ENCODE measurements around the gene SGPP1. TPM values are rescaled to one million over a fixed set of nuclear protein-coding genes. Genes with fewer than 3 reads are reported as not detected.

The SGPP1 gene
- total RNA-seq, 2 experiments from 2014 or later = 21.0 to 35.4 TPM

DNA sequence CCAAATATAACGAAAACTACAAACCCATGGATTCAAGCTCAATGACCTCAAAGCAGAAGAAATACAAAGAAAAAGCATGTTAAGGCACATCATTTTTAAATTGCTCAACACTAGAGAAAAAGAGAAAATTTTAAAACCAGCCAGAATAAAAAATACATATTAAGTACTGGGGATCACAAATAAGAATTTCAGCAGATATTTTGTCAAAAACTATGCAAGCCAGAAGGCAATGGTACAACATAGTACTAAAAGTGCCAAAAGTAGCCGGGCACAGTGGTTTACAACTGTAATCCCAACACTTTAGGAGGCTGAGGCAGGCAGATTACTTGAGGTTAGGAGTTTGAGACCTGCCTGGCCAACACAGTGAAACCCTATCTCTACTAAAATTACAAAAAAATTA, 10.2 kb downstream of the SGPP1 start:
- peaks cover 95% of the 10 kb centered on the region for H3K79me2 ChIP-seq (ENCODE audit: insufficient read depth, low read depth, low read length)
- peak; percentile 67 for DNase-seq (ENCODE audit: low spot score)
- H3K4me2 ChIP-seq (ENCODE audit: low read length) = no peak overlapping the region
- H2AFZ ChIP-seq (ENCODE audit: low read length) = no peak overlapping the region
- TF ChIP-seq EZH2phosphoT487 (IDR thresholded peaks at IDR 0.05; ENCODE audit: borderline replicate concordance, low read depth, low read length) = no peak
- TF ChIP-seq, protein P1, sequence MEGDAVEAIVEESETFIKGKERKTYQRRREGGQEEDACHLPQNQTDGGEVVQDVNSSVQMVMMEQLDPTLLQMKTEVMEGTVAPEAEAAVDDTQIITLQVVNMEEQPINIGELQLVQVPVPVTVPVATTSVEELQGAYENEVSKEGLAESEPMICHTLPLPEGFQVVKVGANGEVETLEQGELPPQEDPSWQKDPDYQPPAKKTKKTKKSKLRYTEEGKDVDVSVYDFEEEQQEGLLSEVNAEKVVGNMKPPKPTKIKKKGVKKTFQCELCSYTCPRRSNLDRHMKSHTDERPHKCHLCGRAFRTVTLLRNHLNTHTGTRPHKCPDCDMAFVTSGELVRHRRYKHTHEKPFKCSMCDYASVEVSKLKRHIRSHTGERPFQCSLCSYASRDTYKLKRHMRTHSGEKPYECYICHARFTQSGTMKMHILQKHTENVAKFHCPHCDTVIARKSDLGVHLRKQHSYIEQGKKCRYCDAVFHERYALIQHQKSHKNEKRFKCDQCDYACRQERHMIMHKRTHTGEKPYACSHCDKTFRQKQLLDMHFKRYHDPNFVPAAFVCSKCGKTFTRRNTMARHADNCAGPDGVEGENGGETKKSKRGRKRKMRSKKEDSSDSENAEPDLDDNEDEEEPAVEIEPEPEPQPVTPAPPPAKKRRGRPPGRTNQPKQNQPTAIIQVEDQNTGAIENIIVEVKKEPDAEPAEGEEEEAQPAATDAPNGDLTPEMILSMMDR (conservative IDR thresholded peaks at IDR 0.05; ENCODE audit: low read length) = no peak
- no peak overlapping the region for H3K4me3 ChIP-seq (ENCODE audit: low read depth, low read length, poor library complexity, severe bottlenecking)
- BruUV-seq (replicated peaks) = no TSS peak
- peaks cover 30% of the 10 kb centered on the region for H3K9me3 ChIP-seq (ENCODE audit: low read length)
- intact Hi-C loops (cut with micrococcal nuclease; ENCODE audit: unreplicated experiment) = no loop called here
- CTCF ChIA-PET (ENCODE audit: unreplicated experiment) = no interaction called here
- no peak overlapping the region for H3K27ac ChIP-seq (ENCODE audit: low read depth, low read length, poor library complexity, severe bottlenecking)
- POLR2A ChIA-PET = interaction anchor here (1.0 to 1.5 kb wide), 2 partner anchors 8 to 75 kb away, joined by 3 to 5 read pairs; no protein-coding TSS in a partner anchor
- no peaks in the 10 kb centered on the region for H4K20me1 ChIP-seq (ENCODE audit: insufficient read depth, low read length)
- no peaks in the 10 kb centered on the region for H3K4me1 ChIP-seq (ENCODE audit: insufficient read depth, low read length, poor library complexity, severe bottlenecking)
- no peaks in the 10 kb centered on the region for H3K9me2 ChIP-seq (ENCODE audit: insufficient read depth, low read length)
- peaks cover 94% of the 10 kb centered on the region for H3K36me3 ChIP-seq (ENCODE audit: insufficient read depth, low read length)

DNA sequence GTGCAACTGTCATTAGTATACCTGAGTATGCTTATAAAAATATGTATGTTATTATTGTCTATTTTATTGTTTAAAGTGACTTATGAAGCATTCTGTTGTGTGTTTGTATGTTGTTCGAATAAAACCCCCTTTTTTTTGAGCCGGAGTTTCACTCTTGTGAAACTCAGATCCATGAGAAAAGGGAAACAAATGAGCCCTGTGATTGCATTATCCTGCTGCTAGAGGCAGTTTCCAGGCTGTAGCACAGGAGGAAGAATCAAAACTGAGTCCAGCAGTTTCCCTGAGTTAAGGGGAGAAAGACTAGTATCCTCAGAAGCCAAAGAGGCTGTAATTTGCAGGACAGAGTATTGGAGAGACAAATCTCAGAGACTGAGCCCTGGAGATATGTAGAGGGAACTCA, 12.5 kb downstream of the SGPP1 start:
- TF ChIP-seq, protein P1 (conservative IDR thresholded peaks at IDR 0.05; ENCODE audit: low read length) = no peak
- no peak for TF ChIP-seq EZH2phosphoT487 (IDR thresholded peaks at IDR 0.05; ENCODE audit: borderline replicate concordance, low read depth, low read length)
- intact Hi-C loops (cut with micrococcal nuclease; ENCODE audit: unreplicated experiment) = no loop called here
- CTCF ChIA-PET (ENCODE audit: unreplicated experiment) = no interaction called here
- Histone ChIP-seq H3K27ac (ENCODE audit: low read depth, low read length, poor library complexity, severe bottlenecking) (no peak overlapping the region), H3K9me3 (ENCODE audit: low read length) (peaks cover 32% of the 10 kb centered on the region), H3K4me3 (ENCODE audit: low read depth, low read length, poor library complexity, severe bottlenecking) (no peak overlapping the region), H3K4me1 (ENCODE audit: insufficient read depth, low read length, poor library complexity, severe bottlenecking) (peaks cover 4% of the 10 kb centered on the region), H3K79me2 (ENCODE audit: insufficient read depth, low read depth, low read length) (peaks cover 95% of the 10 kb centered on the region), H3K4me2 (ENCODE audit: low read length) (no peak overlapping the region), H3K36me3 (ENCODE audit: insufficient read depth, low read length) (peaks cover 84% of the 10 kb centered on the region), H3K9me2 (ENCODE audit: insufficient read depth, low read length) (no peaks in the 10 kb centered on the region), H4K20me1 (ENCODE audit: insufficient read depth, low read length) (no peaks in the 10 kb centered on the region), H2AFZ (ENCODE audit: low read length) (no peak overlapping the region)
- POLR2A ChIA-PET = interaction anchor here (0.6 to 0.8 kb wide), 2 partner anchors 10 to 146 kb away, joined by 4 to 5 read pairs; no protein-coding TSS in a partner anchor
- no TSS peak for BruUV-seq (replicated peaks)
- no peak for DNase-seq (ENCODE audit: low spot score)

- Histone ChIP-seq H3K27ac (ENCODE audit: low read depth, low read length, poor library complexity, severe bottlenecking) (no peak overlapping the region), H4K20me1 (ENCODE audit: insufficient read depth, low read length) (no peaks in the 10 kb centered on the region), H2AFZ (ENCODE audit: low read length) (no peak overlapping the region), H3K9me2 (ENCODE audit: insufficient read depth, low read length) (no peaks in the 10 kb centered on the region), H3K36me3 (ENCODE audit: insufficient read depth, low read length) (peaks cover 80% of the 10 kb centered on the region), H3K4me2 (ENCODE audit: low read length) (no peak overlapping the region), H3K9me3 (ENCODE audit: low read length) (peaks cover 27% of the 10 kb centered on the region), H3K79me2 (ENCODE audit: insufficient read depth, low read depth, low read length) (peaks cover 96% of the 10 kb centered on the region), H3K4me3 (ENCODE audit: low read depth, low read length, poor library complexity, severe bottlenecking) (no peak overlapping the region), H3K4me1 (ENCODE audit: insufficient read depth, low read length, poor library complexity, severe bottlenecking) (peaks cover 14% of the 10 kb centered on the region)
- TF ChIP-seq EZH2phosphoT487 (IDR thresholded peaks at IDR 0.05; ENCODE audit: borderline replicate concordance, low read depth, low read length) = no peak
- TF ChIP-seq, protein P1 (conservative IDR thresholded peaks at IDR 0.05; ENCODE audit: low read length) = no peak
- intact Hi-C loops (cut with micrococcal nuclease; ENCODE audit: unreplicated experiment) = no loop called here
- ChIA-PET CTCF (ENCODE audit: unreplicated experiment) (no interaction called here), POLR2A (interaction anchor here (1.1 kb wide), 1 partner anchor 12 kb away, joined by 3 read pairs; no protein-coding TSS in a partner anchor)
- BruUV-seq (replicated peaks) = no TSS peak
- DNase-seq (ENCODE audit: low spot score) = no peak
Measured at GRCh38 chr14:63713764-63714163, 14.1 kb downstream of the SGPP1 start.
